Epithelial cell of esophagus (primary cell): ENCODE results near the gene NPHS1.

Experiments
- DNase-seq: peaks from one replicate; pipeline ENCODE4 v3.0.0; 2010; ENCODE audit warnings: low read depth
- H3K4me3 ChIP-seq: 2 replicates; pipeline ENCODE4 v1.5.1; 2011; ENCODE audit warnings: mild to moderate bottlenecking, low read length, control low read depth
- CTCF ChIP-seq: IDR thresholded peaks from 2 replicates; pipeline ENCODE4 v1.5.1; 2011; ENCODE audit warnings: low read depth, mild to moderate bottlenecking, low read length, control low read depth, inconsistent platforms; ENCODE audit not compliant: insufficient read depth; ENCODE audit errors: missing control alignments

Gene NPHS1

GRCh38 chr19:35863018-35863417 is 10.7 kb upstream of the NPHS1 start:
- no peak overlapping the region for H3K4me3 ChIP-seq
- TF ChIP-seq CTCF, result no peak
- DNase-seq, result no peak

DNA sequence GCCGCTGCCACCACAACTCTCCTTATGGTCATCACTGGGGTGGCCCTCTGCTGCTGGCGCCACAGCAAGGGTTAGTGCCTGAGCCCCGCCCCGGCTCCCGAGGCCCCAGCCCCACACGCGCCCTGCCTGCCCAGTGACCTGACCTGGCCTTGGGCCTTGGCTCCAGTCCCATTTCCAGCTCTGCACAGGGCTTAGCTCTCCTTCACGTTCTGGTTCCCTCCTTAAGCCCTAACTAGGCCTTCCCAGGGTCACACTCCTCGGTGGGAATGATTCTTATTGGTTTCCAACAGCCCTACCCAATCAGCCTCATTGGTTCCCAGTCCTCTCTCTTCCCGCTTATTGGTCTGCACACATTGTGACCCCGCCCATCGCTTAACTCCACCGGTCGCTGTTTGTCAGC is 10.2 kb upstream of the NPHS1 start:
- TF ChIP-seq CTCF, result no peak
- no peak for DNase-seq
- H3K4me3 ChIP-seq, result no peak overlapping the region

- no peak for DNase-seq
- H3K4me3 ChIP-seq, result no peak overlapping the region
- TF ChIP-seq CTCF, result no peak
Measured at GRCh38 chr19:35861640-35862160, 9.4 kb upstream of the NPHS1 start.

DNA sequence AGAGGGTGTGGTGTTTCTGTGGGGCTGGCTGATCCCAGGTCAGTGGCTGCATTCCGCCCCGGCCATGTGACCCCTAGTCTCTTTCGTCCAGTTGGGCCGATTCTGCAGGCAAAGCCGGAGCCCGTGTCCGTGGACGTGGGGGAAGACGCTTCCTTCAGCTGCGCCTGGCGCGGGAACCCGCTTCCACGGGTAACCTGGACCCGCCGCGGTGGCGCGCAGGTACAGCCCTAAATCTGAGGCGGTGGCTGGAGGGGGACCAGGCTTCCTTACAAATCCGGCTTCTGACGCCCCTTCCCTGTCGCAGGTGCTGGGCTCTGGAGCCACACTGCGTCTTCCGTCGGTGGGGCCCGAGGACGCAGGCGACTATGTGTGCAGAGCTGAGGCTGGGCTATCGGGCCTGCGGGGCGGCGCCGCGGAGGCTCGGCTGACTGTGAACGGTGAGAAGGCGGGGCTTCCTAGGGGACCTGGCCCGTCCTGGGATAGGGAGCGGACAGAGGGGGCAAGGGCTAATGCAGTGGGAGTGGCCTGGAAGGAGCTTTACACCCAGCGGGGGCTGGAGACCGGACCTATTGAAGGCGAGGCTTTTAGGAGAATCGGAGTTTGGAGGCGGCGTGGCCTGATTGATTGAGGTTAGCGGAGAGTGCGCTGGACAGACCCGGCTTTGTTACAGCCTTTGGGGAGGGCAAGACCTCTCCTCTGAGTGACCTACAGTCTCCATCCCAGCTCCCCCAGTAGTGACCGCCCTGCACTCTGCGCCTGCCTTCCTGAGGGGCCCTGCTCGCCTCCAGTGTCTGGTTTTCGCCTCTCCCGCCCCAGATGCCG is 8.7 kb upstream of the NPHS1 start:
- no peak overlapping the region for H3K4me3 ChIP-seq
- DNase-seq, result no peak
- no peak for TF ChIP-seq CTCF

- DNase-seq, result no peak
- H3K4me3 ChIP-seq, result no peak overlapping the region
- TF ChIP-seq CTCF, result no peak
Measured at GRCh38 chr19:35860436-35860817, 8.1 kb upstream of the NPHS1 start.

DNA sequence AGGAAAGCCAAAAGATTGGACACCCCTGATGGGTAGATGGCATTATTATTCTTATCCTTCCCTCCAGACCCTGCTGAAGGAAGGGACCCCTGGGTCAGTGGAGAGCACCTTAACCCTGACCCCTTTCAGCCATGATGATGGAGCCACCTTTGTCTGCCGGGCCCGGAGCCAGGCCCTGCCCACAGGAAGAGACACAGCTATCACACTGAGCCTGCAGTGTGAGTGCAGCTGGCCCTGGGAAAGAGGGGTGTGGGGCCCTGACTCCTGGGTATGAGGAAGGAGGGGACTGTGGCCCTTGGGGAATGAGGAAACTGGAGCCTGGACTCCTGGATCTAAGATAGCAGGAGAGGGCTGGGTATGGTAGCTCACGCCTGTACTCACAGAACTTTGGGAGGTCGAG is 7.1 kb upstream of the NPHS1 start:
- no peak for DNase-seq
- H3K4me3 ChIP-seq, result no peak overlapping the region
- TF ChIP-seq CTCF, result no peak

- TF ChIP-seq CTCF, result no peak
- no peak for DNase-seq
- no peak overlapping the region for H3K4me3 ChIP-seq
Measured at GRCh38 chr19:35858311-35858710, 6.0 kb upstream of the NPHS1 start.
